A549 treated with AZD9567 at 1 μM for 4 hours (cell line): ENCODE results near the gene TAF5L. TPM values are rescaled to one million over a fixed set of nuclear protein-coding genes. Genes with fewer than 3 reads are reported as not detected.

Experiments used
- total RNA-seq: library from RNA; stranded (reverse); fragments of 200-300 nt; extraction: Qiagen RNA extraction; gene quantifications from 5 replicates; pipeline ENCODE4 v1.2.3, GENCODE V29; 2022; ENCODE audit not compliant: insufficient read depth

TAF5L gene
- 22.5 to 25.9 TPM (median 23.2 TPM) in 5 replicates for total RNA-seq

GRCh38 chr1:229625915-229626831 is at the start of gene TAF5L, which contains the start of gene URB2:
Gene TAF5L (minus strand): TSS chr1:229626122. CDS start chr1:229614482, 11,640 bp downstream.
Gene URB2 (plus strand): TSS chr1:229626247. CDS start chr1:229627634, 1,387 bp downstream.

GRCh38 chr1:229558460-229559335 is 67.2 kb downstream of the TAF5L start, which contains the start of gene ABCB10:
Gene ABCB10 (minus strand): TSS chr1:229558707. CDS start chr1:229558652, 55 bp downstream.

Other genes starting within 250 kb of the TAF5L start
- gene ACTA1, start 192.0 kb downstream of the TAF5L start, total RNA-seq: 0.08 to 0.22 TPM (median 0.16 TPM) in 4 of 5 replicates, not detected in the other
- 20.4 to 28.3 TPM (median 24.4 TPM) in 5 replicates for gene NUP133, start 117.8 kb downstream of the TAF5L start, total RNA-seq
- 14.7 to 23.2 TPM (median 22.0 TPM) in 5 replicates for gene ABCB10, start 67.4 kb downstream of the TAF5L start, total RNA-seq
- 14.8 to 16.8 TPM (median 15.0 TPM) in 5 replicates for gene URB2, start 125 bp upstream of the TAF5L start, total RNA-seq